Natural killer cell (primary cell): ENCODE data around the gene CCDC71L. TPM values are rescaled to one million over a fixed set of nuclear protein-coding genes. Genes with fewer than 3 reads are reported as not detected.

Experiments
- ATAC-seq, 3 donors: fragments of 150-1000 bp in 2 of 3; fragments of 200-7000 bp in 1 of 3; cut with Tn5 transposase; 1 replicate in 1 of 3; 2 replicates in 2 of 3; pipeline ENCODE4 v1.10.0; 2021; ENCODE audit warnings: mild to moderate bottlenecking in 2 of 3, moderate library complexity in 2 of 3
- DNase-seq, 2 donors: peaks; one replicate each; pipeline versions ENCODE4 v3.0.0 to v3.0.0-alpha.2; 2013 to 2021; ENCODE audit warnings: mixed read lengths in 1 of 2
- H3K27ac ChIP-seq: one replicate; pipeline ENCODE4 v1.5.1; 2013; ENCODE audit warnings: mild to moderate bottlenecking, low read length
- H3K27me3 ChIP-seq: one replicate; pipeline ENCODE4 v1.6.1; 2013; ENCODE audit warnings: low read length; ENCODE audit not compliant: control insufficient read depth, insufficient read depth
- H3K36me3 ChIP-seq: one replicate; pipeline ENCODE4 v1.6.1; 2013; ENCODE audit warnings: low read length; ENCODE audit not compliant: control insufficient read depth, insufficient read depth
- H3K4me1 ChIP-seq: one replicate; pipeline ENCODE4 v1.6.1; 2013; ENCODE audit warnings: low read length; ENCODE audit not compliant: control insufficient read depth, insufficient read depth
- H3K4me3 ChIP-seq: one replicate; pipeline ENCODE4 v1.5.1; 2013; ENCODE audit warnings: low read length
- H3K9me3 ChIP-seq: one replicate; pipeline ENCODE4 v1.6.1; 2013; ENCODE audit warnings: low read length; ENCODE audit not compliant: control insufficient read depth, insufficient read depth
- H3K27ac Mint-ChIP-seq, 2 donors: one replicate each; pipeline ENCODE4 v1.8.0; 2022; ENCODE audit warnings: mild to moderate bottlenecking in 2 of 2, mixed read lengths in 2 of 2, moderate library complexity in 1 of 2
- H3K27me3 Mint-ChIP-seq, 2 donors: one replicate each; pipeline ENCODE4 v1.8.0; 2022; ENCODE audit warnings: low read depth in 2 of 2, mixed read lengths in 2 of 2
- H3K36me3 Mint-ChIP-seq: one replicate; pipeline ENCODE4 v1.8.0; 2022; ENCODE audit warnings: mixed read lengths
- H3K4me1 Mint-ChIP-seq, 2 donors: one replicate each; pipeline ENCODE4 v1.8.0; 2022; ENCODE audit warnings: mixed read lengths in 2 of 2
- H3K4me3 Mint-ChIP-seq: one replicate; pipeline ENCODE4 v1.8.0; 2022; ENCODE audit warnings: mild to moderate bottlenecking, moderate library complexity, mixed read lengths
- H3K9me3 Mint-ChIP-seq, 2 donors: one replicate each; pipeline ENCODE4 v1.8.0; 2022; ENCODE audit warnings: mixed read lengths in 2 of 2
- WGBS: methylation state at CpG from one replicate; pipeline ENCODE4 v1.1.7; 2013; ENCODE audit warnings: missing lambda C conversion rate; ENCODE audit not compliant: insufficient coverage; 5-methylcytosine and 5-hydroxymethylcytosine counted together
- intact Hi-C: fragments of 100-400 bp; cut with micrococcal nuclease; formaldehyde crosslinking; loops from one replicate; pipeline ENCODE4 v1.14.2; 2022
- total RNA-seq, 4 donors: library from RNA; stranded (reverse); fragments of 120-200 nt in 1 of 4; gene quantifications; one replicate each; pipeline versions ENCODE4 v1.2.3 to v1.2.4, GENCODE V29; 2013 to 2022
- TF ChIP-seq, protein P1 (sequence below): fragments of 200-600 bp; IDR thresholded peaks from one replicate; pipeline ENCODE4 v1.8.0; 2022; ENCODE audit warnings: antibody characterized with exemption

Gene CCDC71L
- total RNA-seq, 3 donors from 2014 or later (not counting 1 experiment from before 2014, with no cell fraction given), result 13.9 to 26.5 (median 14.1) TPM

DNA sequence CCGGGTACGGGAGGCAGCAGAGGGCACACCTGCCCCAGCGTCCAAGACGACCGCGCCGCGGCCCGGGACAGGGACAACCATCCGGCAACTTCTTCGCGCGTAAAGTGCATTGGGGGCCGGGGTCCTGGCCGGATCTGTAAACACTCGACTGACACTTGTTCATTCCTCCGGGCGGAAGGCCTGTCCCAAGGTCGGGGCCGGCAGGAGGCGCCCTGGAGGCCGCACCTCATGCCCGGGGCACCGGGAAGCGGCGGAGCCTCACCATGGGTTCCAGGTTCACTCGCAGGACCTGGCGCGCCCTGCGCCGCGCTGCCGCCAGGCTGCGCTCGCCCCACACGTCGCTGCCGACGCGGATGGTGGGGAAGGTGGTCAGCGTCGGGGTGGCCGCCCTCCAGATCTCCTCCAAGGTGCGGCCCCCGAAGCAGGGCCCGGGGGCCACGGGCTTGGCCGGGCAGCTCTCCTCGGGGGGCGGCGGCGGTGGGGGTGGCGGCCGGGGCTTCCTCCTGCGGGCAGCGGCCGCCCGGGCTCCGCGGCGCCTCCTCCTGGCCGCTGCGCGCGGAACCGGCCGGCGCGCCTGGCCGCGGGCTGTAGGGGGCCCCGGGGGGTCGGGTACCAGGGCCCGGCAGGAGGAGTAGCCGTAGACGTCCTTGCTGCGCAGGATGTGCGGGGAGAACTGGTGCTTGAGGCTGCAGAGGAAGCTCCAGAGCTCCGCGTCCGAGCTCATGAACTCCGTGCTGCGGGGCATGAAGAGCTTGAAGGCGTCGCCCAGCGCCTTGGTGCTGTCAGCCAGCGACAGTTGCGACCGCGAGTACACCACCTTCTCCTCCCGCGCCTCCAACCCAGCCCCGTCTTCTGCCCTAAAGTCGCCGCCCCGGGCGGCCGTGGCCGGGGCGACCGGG, 746 bp downstream of the CCDC71L start:
- Histone ChIP-seq H3K9me3 (no peaks in the 10 kb centered on the region), H3K36me3 (no peaks in the 10 kb centered on the region), H3K27ac (peak overlapping the region; percentile 91), H3K27me3 (no peaks in the 10 kb centered on the region), H3K4me1 (peaks cover 15% of the 10 kb centered on the region), H3K4me3 (peak overlapping the region; percentile 86)
- WGBS, result under 1% methylated on average over 101 of the region's 101 CpGs
- Mint-ChIP-seq H3K27me3 (no peaks in the 10 kb centered on the region), H3K27ac (peak overlapping the region; percentile 90 to 92), H3K4me1 (peaks cover 21 to 23% of the 10 kb centered on the region in 2 donors), H3K4me3 (peak overlapping the region; percentile 97), H3K36me3 (no peaks in the 10 kb centered on the region), H3K9me3 (no peaks in the 10 kb centered on the region)
- ATAC-seq (peak; percentile 47 to 63 (median 51)), DNase-seq (peak; percentile 71 to 87)
- intact Hi-C loops, result loop anchor here (1.0 to 5.0 kb wide), 5 partner anchors 57 to 507 kb away; partner anchors contain the start of genes HBP1, NAMPT and PIK3CG
- TF ChIP-seq, protein P1, sequence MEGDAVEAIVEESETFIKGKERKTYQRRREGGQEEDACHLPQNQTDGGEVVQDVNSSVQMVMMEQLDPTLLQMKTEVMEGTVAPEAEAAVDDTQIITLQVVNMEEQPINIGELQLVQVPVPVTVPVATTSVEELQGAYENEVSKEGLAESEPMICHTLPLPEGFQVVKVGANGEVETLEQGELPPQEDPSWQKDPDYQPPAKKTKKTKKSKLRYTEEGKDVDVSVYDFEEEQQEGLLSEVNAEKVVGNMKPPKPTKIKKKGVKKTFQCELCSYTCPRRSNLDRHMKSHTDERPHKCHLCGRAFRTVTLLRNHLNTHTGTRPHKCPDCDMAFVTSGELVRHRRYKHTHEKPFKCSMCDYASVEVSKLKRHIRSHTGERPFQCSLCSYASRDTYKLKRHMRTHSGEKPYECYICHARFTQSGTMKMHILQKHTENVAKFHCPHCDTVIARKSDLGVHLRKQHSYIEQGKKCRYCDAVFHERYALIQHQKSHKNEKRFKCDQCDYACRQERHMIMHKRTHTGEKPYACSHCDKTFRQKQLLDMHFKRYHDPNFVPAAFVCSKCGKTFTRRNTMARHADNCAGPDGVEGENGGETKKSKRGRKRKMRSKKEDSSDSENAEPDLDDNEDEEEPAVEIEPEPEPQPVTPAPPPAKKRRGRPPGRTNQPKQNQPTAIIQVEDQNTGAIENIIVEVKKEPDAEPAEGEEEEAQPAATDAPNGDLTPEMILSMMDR, result peak; percentile 71

DNA sequence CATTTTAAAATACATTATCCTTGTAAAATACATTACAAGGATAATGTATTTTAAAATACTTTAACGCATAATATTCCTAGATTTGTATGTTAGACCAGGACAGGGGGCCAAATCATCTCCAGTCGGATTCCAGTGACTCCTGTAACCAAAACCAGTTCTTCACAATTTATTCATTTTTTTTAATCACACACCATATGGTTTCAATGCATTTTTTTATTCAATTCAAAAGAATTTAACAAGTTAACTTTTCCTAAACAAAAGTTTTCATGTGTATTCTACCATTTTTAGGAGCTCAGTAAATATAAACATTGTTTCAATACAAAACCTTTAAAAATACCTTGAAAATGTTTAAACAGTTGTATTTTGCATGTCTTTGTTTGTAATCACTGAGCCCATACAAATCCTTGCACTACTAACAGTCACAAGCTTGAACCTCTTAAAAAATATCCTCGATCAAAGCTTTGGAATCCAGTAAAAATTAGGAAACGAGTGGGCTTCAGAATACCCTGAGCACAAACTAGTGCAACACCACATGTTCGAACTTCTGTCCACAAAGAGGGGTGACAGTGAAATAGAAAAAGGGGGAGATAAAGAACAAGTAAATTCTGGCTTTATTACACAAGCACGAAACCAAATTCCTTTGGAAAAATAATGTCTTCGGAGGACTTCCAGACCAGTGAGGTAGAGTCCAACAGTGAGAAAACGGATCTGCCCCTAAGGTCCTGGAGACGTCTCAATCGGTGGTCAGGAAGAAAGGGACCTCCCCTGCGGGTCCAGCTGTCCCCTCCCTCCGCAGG, 1.6 kb downstream of the CCDC71L start:
- WGBS, result 27% methylated on average over 12 of the region's 12 CpGs
- no peak for DNase-seq

DNA sequence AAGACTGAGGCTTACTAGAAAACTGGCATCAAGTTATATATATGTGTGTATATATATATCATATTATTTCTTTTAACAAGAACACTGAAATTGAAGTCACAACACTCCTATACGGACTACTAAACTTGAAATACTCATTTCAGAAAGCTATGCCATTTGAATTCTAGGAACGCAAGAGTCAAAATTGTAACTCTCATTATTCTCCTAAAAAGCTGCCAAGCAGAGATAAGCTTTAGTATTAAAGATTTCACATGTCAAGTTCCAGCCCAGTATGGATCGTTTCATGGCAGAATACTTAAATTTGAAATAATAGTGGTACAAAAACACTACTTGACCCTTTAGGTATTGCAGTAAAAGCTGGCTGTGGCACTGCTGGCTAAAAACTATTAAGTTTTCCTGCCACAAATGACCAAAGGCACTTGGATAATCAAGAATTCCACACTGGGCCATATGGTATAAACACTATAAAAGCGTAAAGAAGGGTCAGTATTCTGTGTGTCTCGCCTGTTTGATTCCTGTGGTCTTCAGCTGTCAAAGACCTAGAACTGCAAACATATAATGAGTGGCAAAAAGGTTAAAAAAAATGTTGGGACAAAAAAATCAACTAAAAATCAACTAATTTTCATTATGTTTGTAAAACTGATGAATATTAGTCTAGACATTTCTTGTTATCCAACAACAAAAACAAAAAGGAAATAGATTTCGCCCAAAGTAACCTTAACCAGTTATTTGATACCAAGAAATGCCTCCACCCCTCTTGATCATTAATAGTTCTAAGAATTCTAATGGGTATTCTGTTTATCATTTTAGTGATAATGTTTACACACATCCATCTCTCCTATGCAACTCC, 2.4 kb downstream of the CCDC71L start:
- Histone ChIP-seq H3K4me3 (no peak overlapping the region), H3K36me3 (no peaks in the 10 kb centered on the region), H3K4me1 (peaks cover 15% of the 10 kb centered on the region), H3K27me3 (no peaks in the 10 kb centered on the region), H3K9me3 (no peaks in the 10 kb centered on the region), H3K27ac (no peak overlapping the region)
- no peaks in the 10 kb centered on the region for H3K36me3 Mint-ChIP-seq
- TF ChIP-seq, protein P1, result no peak
- no peak overlapping the region for H3K27ac Mint-ChIP-seq
- WGBS, result 96% methylated on average over 4 of the region's 6 CpGs
- peaks cover 4 to 12% of the 10 kb centered on the region in 2 donors for H3K27me3 Mint-ChIP-seq
- no peak for ATAC-seq
- H3K9me3 Mint-ChIP-seq, result no peaks in the 10 kb centered on the region
- DNase-seq, result no peak
- intact Hi-C loops, result no loop called here
- H3K4me3 Mint-ChIP-seq, result peak overlapping the region; percentile 62
- H3K4me1 Mint-ChIP-seq, result peaks cover 21 to 23% of the 10 kb centered on the region in 2 donors

More for the DNA sequence above, 1.6 kb downstream of the CCDC71L start:
- Histone ChIP-seq H3K4me1 (peaks cover 15% of the 10 kb centered on the region), H3K36me3 (no peaks in the 10 kb centered on the region), H3K27me3 (no peaks in the 10 kb centered on the region), H3K9me3 (no peaks in the 10 kb centered on the region), H3K27ac (peak overlapping the region; percentile 53), H3K4me3 (peak overlapping the region; percentile 59)
- ATAC-seq, result no peak
- H3K36me3 Mint-ChIP-seq, result no peaks in the 10 kb centered on the region
- H3K9me3 Mint-ChIP-seq, result no peaks in the 10 kb centered on the region
- peak overlapping the region; percentile 89 for H3K4me3 Mint-ChIP-seq
- H3K27ac Mint-ChIP-seq, result peak overlapping the region; percentile 71 to 92
- TF ChIP-seq, protein P1, result no peak
- peaks cover 21 to 23% of the 10 kb centered on the region in 2 donors for H3K4me1 Mint-ChIP-seq
- intact Hi-C loops, result no loop called here
- H3K27me3 Mint-ChIP-seq, result peaks cover 0 to 4% of the 10 kb centered on the region in 2 donors
